Trophoblast cell (in vitro differentiated cells and primary cell): ENCODE data around the gene GPR84.

Experiments
- DNase-seq, 2 donors: peaks; one replicate each; pipeline ENCODE4 v3.0.0-alpha.2; 2016
- H2AFZ ChIP-seq: 2 replicates; pipeline ENCODE4 v1.6.1; 2013; ENCODE audit warnings: low read length, moderate library complexity, mild to moderate bottlenecking; ENCODE audit not compliant: insufficient read depth, poor library complexity
- H2AK5ac ChIP-seq: 2 replicates; pipeline ENCODE4 v1.6.1; 2013; ENCODE audit warnings: mild to moderate bottlenecking, low read length
- H2BK120ac ChIP-seq: 2 replicates; pipeline ENCODE4 v1.6.1; 2013; ENCODE audit warnings: low read length, mild to moderate bottlenecking, moderate library complexity; ENCODE audit not compliant: insufficient read depth, poor library complexity
- H2BK12ac ChIP-seq: 2 replicates; pipeline ENCODE4 v1.6.1; 2013; ENCODE audit warnings: mild to moderate bottlenecking, low read length, moderate library complexity
- H2BK5ac ChIP-seq: 2 replicates; pipeline ENCODE4 v1.6.1; 2013; ENCODE audit warnings: low read length, low read depth, moderate library complexity, mild to moderate bottlenecking; ENCODE audit not compliant: poor library complexity
- H3K14ac ChIP-seq: 2 replicates; pipeline ENCODE4 v1.6.1; 2013; ENCODE audit warnings: mild to moderate bottlenecking, low read length
- H3K18ac ChIP-seq: 2 replicates; pipeline ENCODE4 v1.6.1; 2013; ENCODE audit warnings: mild to moderate bottlenecking, low read length
- H3K23ac ChIP-seq: 2 replicates; pipeline ENCODE4 v1.6.1; 2013; ENCODE audit warnings: low read length
- H3K27ac ChIP-seq: 2 replicates; pipeline ENCODE4 v1.5.1; 2013; ENCODE audit warnings: low read depth, mild to moderate bottlenecking, inconsistent platforms, low read length, moderate library complexity
- H3K27me3 ChIP-seq: 2 replicates; pipeline ENCODE4 v1.6.1; 2013; ENCODE audit warnings: inconsistent platforms, mild to moderate bottlenecking, low read length, moderate library complexity; ENCODE audit not compliant: insufficient read depth
- H3K36me3 ChIP-seq, 2 experiments: 1 replicate in 1 of 2; 2 replicates in 1 of 2; pipeline ENCODE4 v1.6.1; 2013; ENCODE audit warnings: low read length in 2 of 2, mild to moderate bottlenecking in 2 of 2, moderate library complexity in 1 of 2; ENCODE audit not compliant: insufficient read depth in 2 of 2, control insufficient read depth in 1 of 2
- H3K4ac ChIP-seq: 2 replicates; pipeline ENCODE4 v1.6.1; 2013; ENCODE audit warnings: low read depth, mild to moderate bottlenecking, low read length, moderate library complexity
- H3K4me1 ChIP-seq, 2 experiments: 1 replicate in 1 of 2; 2 replicates in 1 of 2; pipeline ENCODE4 v1.6.1; 2013; ENCODE audit warnings: low read length in 2 of 2, mild to moderate bottlenecking in 2 of 2, moderate library complexity in 1 of 2; ENCODE audit not compliant: insufficient read depth in 2 of 2, control insufficient read depth in 1 of 2
- H3K4me2 ChIP-seq: 2 replicates; pipeline ENCODE4 v1.6.1; 2013; ENCODE audit warnings: inconsistent platforms, mild to moderate bottlenecking, low read length, moderate library complexity
- H3K4me3 ChIP-seq: 2 replicates; pipeline ENCODE4 v1.5.1; 2013; ENCODE audit warnings: mild to moderate bottlenecking, low read depth, low read length, inconsistent platforms
- H3K79me1 ChIP-seq: one replicate; pipeline ENCODE4 v1.6.1; 2013; ENCODE audit warnings: low read length
- H3K79me2 ChIP-seq: 2 replicates; pipeline ENCODE4 v1.6.1; 2013; ENCODE audit warnings: low read length, mild to moderate bottlenecking; ENCODE audit not compliant: control insufficient read depth, insufficient read depth, poor library complexity
- H3K9ac ChIP-seq: 2 replicates; pipeline ENCODE4 v1.6.1; 2013; ENCODE audit warnings: mild to moderate bottlenecking, low read length
- H3K9me3 ChIP-seq: 2 replicates; pipeline ENCODE4 v1.6.1; 2013; ENCODE audit warnings: low read depth, mild to moderate bottlenecking, control low read depth, inconsistent platforms, low read length; ENCODE audit not compliant: insufficient read depth
- H4K12ac ChIP-seq: 2 replicates; pipeline ENCODE4 v1.6.1; 2013; ENCODE audit warnings: low read depth, mild to moderate bottlenecking, low read length, moderate library complexity
- H4K8ac ChIP-seq: 2 replicates; pipeline ENCODE4 v1.6.1; 2013; ENCODE audit warnings: low read depth, mild to moderate bottlenecking, low read length, moderate library complexity
- H4K91ac ChIP-seq: one replicate; pipeline ENCODE4 v1.6.1; 2013; ENCODE audit warnings: low read depth, mild to moderate bottlenecking, low read length, moderate library complexity
- WGBS: extraction: QIAGEN DNeasy Blood & Tissue Kit; methylation state at CpG from one replicate; pipeline ENCODE4 v1.1.7; 2013; ENCODE audit warnings: missing lambda C conversion rate; ENCODE audit not compliant: insufficient read length, insufficient coverage; ENCODE audit errors: extremely low coverage; 5-methylcytosine and 5-hydroxymethylcytosine counted together

The GPR84 gene

DNA sequence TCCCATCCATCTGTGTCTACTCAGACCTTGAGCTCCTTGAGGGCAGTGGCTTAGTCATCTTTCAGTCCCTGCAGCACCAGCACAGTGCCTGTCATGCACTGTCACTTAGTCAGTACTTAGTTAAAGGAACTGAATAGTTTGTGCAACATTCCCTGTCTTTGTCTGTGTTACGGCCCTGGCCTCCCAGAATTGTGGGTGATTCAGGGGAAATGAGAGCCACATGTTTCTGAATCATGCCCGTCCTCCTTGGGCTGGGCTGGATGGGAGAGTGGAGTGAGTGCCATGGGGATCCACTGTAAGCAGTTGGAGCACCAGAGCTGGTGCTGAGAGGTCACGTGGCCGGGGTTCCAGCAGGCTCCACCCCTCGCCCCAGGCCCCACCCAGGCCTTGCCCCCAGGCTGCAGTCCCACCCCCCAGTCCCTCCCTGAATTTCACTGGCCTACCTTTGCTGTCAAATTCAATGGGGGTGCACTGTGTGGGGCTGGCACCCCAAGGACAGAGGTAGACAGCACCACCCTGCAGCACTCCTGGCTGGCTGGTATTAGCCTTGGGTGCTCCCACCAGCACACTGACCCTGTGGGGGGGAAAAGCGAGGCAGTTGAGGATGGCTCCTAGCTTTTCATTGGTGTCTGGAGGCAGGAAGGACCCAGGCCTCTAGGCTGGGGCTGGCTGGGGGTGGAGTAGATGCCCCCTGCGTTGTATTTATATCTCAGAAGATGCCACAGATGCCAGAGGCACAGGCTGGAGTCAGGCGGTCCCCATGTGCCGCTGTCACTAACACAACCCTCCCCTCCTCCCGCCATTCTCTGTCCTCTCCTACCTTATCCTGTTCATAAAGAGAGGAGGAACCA lies 47.3 kb upstream of the GPR84 start:
- Histone ChIP-seq H3K4me3 (no peak overlapping the region), H4K91ac (no peak overlapping the region), H3K23ac (no peak overlapping the region), H3K14ac (no peak overlapping the region), H3K9ac (no peak overlapping the region), H3K36me3 (peaks cover 30 to 33% of the 10 kb centered on the region in 2 experiments), H3K27me3 (no peaks in the 10 kb centered on the region), H4K8ac (no peak overlapping the region), H2BK5ac (no peak overlapping the region), H3K4me1 (peaks cover 0 to 14% of the 10 kb centered on the region in 2 experiments), H3K79me1 (no peaks in the 10 kb centered on the region), H3K4me2 (no peak overlapping the region), H3K79me2 (no peaks in the 10 kb centered on the region), H4K12ac (no peak overlapping the region), H2BK12ac (no peak overlapping the region), H2AK5ac (no peak overlapping the region), H3K27ac (no peak overlapping the region), H2AFZ (no peak overlapping the region), H3K9me3 (peaks cover 4% of the 10 kb centered on the region), H3K18ac (peak overlapping the region; percentile 33), H2BK120ac (no peak overlapping the region), H3K4ac (no peak overlapping the region)
- no CpG with 5 or more reads among the region's 10 CpGs for WGBS
- peak; percentile 92 to 95 for DNase-seq

- no peak overlapping the region for H2BK5ac ChIP-seq
- H4K12ac ChIP-seq, result no peak overlapping the region
- no peak overlapping the region for H2BK120ac ChIP-seq
- H3K4me3 ChIP-seq, result no peak overlapping the region
- peaks cover 0 to 11% of the 10 kb centered on the region in 2 experiments for H3K4me1 ChIP-seq
- no peak overlapping the region for H2AK5ac ChIP-seq
- no peak overlapping the region for H4K91ac ChIP-seq
- no peak overlapping the region for H2AFZ ChIP-seq
- H3K9ac ChIP-seq, result no peak overlapping the region
- H3K27me3 ChIP-seq, result no peaks in the 10 kb centered on the region
- no peak overlapping the region for H3K14ac ChIP-seq
- no peak overlapping the region for H2BK12ac ChIP-seq
- H3K4ac ChIP-seq, result no peak overlapping the region
- H3K18ac ChIP-seq, result no peak overlapping the region
- peaks cover 4% of the 10 kb centered on the region for H3K9me3 ChIP-seq
- H3K79me1 ChIP-seq, result no peaks in the 10 kb centered on the region
- H3K23ac ChIP-seq, result no peak overlapping the region
- DNase-seq, result no peak
- WGBS, result no CpG with 5 or more reads among the region's 8 CpGs
- peaks cover 47 to 50% of the 10 kb centered on the region in 2 experiments for H3K36me3 ChIP-seq
- no peak overlapping the region for H4K8ac ChIP-seq
- H3K27ac ChIP-seq, result no peak overlapping the region
- no peak overlapping the region for H3K4me2 ChIP-seq
- no peaks in the 10 kb centered on the region for H3K79me2 ChIP-seq
Observed at GRCh38 chr12:54409267-54409666, 45.0 kb upstream of the GPR84 start.

DNA sequence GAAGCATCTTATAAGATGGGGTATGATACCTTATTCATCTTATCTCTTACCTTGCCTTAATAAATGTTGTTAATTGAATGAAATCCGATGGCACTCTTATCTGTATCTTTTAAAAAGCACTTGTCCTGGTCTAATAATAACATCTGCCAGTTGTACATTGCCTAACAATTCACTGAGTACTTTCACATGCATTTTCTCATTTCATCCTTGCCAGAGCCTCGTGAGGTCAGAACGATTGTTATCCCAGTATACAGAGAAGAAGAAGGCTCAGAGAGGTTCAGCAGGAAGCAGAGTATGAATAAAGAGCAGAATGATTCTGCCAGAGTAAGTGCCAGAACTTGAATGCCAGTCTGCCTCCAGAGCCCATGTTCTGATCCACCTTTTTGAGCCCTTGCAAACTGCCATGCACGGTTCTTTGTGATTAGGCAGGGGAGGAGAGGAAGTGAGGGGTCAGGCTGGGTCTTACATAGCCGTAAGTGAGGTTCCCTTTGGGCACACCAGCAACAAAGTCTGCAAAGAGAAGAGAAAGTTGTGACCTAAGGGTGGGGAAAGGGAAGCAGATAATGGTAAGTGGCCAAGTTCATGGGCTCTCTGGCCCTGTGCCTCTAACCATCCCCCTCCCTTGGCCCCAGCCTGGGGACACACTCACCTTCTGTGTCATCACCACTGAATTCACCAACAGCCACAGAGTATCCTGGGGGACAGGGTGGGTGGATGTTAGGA lies 43.1 kb upstream of the GPR84 start:
- WGBS, result no CpG with 5 or more reads among the region's 5 CpGs
- Histone ChIP-seq H3K79me2 (no peaks in the 10 kb centered on the region), H3K14ac (no peak overlapping the region), H3K4ac (no peak overlapping the region), H2BK120ac (no peak overlapping the region), H2BK5ac (no peak overlapping the region), H4K8ac (no peak overlapping the region), H3K9ac (no peak overlapping the region), H3K4me3 (no peak overlapping the region), H3K18ac (no peak overlapping the region), H3K27ac (no peak overlapping the region), H4K91ac (no peak overlapping the region), H2AFZ (no peak overlapping the region), H4K12ac (no peak overlapping the region), H3K4me1 (peaks cover 0 to 2% of the 10 kb centered on the region in 2 experiments), H3K9me3 (peaks cover 2% of the 10 kb centered on the region), H3K79me1 (no peaks in the 10 kb centered on the region), H2BK12ac (no peak overlapping the region), H3K36me3 (peaks cover 63 to 66% of the 10 kb centered on the region in 2 experiments), H3K27me3 (no peaks in the 10 kb centered on the region), H3K23ac (no peak overlapping the region), H2AK5ac (no peak overlapping the region), H3K4me2 (no peak overlapping the region)
- DNase-seq, result no peak

- Histone ChIP-seq H3K4me2 (no peak overlapping the region), H3K18ac (no peak overlapping the region), H3K9me3 (peaks cover 2% of the 10 kb centered on the region), H3K4me1 (no peaks in the 10 kb centered on the region), H4K12ac (no peak overlapping the region), H3K4me3 (no peak overlapping the region), H2AK5ac (no peak overlapping the region), H4K91ac (no peak overlapping the region), H3K79me1 (no peaks in the 10 kb centered on the region), H3K9ac (no peak overlapping the region), H3K27me3 (no peaks in the 10 kb centered on the region), H2AFZ (no peak overlapping the region), H2BK120ac (no peak overlapping the region), H3K79me2 (no peaks in the 10 kb centered on the region), H3K23ac (no peak overlapping the region), H2BK12ac (no peak overlapping the region), H3K27ac (no peak overlapping the region), H4K8ac (no peak overlapping the region), H2BK5ac (no peak overlapping the region), H3K14ac (no peak overlapping the region), H3K4ac (no peak overlapping the region), H3K36me3 (peaks cover 71 to 75% of the 10 kb centered on the region in 2 experiments)
- no peak for DNase-seq
- no CpG with 5 or more reads among the region's 7 CpGs for WGBS
Observed at GRCh38 chr12:54405573-54405972, 41.3 kb upstream of the GPR84 start.
